Nephron (organoid): ENCODE measurements around the gene ABLIM3.

Experiments
- H3K27ac Mint-ChIP-seq, 3 experiments: 2 replicates each; pipeline ENCODE4 v1.8.0; 2020; ENCODE audit warnings: mixed read lengths in 3 of 3, mild to moderate bottlenecking in 2 of 3, moderate library complexity in 1 of 3
- H3K27me3 Mint-ChIP-seq: 2 replicates; pipeline ENCODE4 v1.8.0; 2021; ENCODE audit warnings: low read depth, mild to moderate bottlenecking, moderate library complexity, mixed read lengths
- H3K36me3 Mint-ChIP-seq: 2 replicates; pipeline ENCODE4 v1.8.0; 2020; ENCODE audit warnings: low read depth, mixed read lengths
- H3K4me1 Mint-ChIP-seq: 2 replicates; pipeline ENCODE4 v1.8.0; 2020; ENCODE audit warnings: mixed read lengths
- H3K4me3 Mint-ChIP-seq, 3 experiments: 2 replicates each; pipeline ENCODE4 v1.8.0; 2020; ENCODE audit warnings: mild to moderate bottlenecking in 3 of 3, mixed read lengths in 3 of 3, moderate library complexity in 2 of 3
- H3K9me3 Mint-ChIP-seq: 2 replicates; pipeline ENCODE4 v1.8.0; 2020; ENCODE audit warnings: mixed read lengths
- TF ChIP-seq, protein P1 (sequence below), 3 experiments: fragments of 200-600 bp; sonication (generic); IDR thresholded peaks; one replicate each; pipeline ENCODE4 v1.5.0; 2021; ENCODE audit warnings: antibody characterized with exemption in 3 of 3; ENCODE audit not compliant: unreplicated experiment in 3 of 3

The ABLIM3 gene

DNA sequence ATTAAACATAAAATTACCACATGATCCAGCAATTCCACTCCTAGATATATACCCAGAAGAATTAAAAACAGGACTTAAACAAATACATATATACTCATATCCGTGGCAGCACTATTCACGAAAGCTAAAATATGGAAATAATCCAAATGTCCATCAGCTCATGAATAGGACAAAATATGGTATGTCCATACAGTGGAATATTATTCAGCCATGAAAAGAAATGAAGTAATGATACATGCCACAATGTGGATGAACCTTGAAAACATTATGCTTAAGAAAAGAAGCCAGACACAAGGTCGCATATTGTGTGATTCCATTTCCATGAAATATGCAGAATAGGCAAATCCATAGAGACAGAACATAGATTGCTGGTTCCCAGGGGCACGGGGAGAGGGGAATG is 105.6 kb downstream of the ABLIM3 start:
- Mint-ChIP-seq H3K36me3 (no peaks in the 10 kb centered on the region), H3K27me3 (peaks cover 28% of the 10 kb centered on the region), H3K4me3 (no peak overlapping the region), H3K9me3 (no peaks in the 10 kb centered on the region), H3K27ac (no peak overlapping the region), H3K4me1 (no peaks in the 10 kb centered on the region)
- TF ChIP-seq, protein P1, sequence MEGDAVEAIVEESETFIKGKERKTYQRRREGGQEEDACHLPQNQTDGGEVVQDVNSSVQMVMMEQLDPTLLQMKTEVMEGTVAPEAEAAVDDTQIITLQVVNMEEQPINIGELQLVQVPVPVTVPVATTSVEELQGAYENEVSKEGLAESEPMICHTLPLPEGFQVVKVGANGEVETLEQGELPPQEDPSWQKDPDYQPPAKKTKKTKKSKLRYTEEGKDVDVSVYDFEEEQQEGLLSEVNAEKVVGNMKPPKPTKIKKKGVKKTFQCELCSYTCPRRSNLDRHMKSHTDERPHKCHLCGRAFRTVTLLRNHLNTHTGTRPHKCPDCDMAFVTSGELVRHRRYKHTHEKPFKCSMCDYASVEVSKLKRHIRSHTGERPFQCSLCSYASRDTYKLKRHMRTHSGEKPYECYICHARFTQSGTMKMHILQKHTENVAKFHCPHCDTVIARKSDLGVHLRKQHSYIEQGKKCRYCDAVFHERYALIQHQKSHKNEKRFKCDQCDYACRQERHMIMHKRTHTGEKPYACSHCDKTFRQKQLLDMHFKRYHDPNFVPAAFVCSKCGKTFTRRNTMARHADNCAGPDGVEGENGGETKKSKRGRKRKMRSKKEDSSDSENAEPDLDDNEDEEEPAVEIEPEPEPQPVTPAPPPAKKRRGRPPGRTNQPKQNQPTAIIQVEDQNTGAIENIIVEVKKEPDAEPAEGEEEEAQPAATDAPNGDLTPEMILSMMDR (IDR thresholded peaks at IDR 0.05; ENCODE audit: unreplicated experiment in 3 of 3) = no peak

DNA sequence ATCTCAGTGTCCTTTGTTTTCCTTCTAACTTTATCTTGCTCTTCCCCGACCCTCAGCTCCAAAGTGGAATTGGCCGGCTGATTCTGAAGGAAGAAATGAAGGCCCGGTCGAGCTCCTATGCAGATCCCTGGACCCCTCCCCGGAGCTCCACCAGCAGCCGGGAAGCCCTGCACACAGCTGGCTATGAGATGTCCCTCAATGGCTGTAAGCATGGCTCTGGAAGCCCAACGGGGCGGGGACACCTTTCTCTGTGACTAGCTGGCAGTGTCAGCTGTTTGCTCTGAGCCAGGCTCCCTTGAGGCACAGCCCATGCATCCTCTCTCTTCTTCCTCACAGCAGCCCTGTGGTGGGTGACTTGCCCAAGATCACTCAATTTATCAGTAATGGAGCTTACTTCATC is 106.4 kb downstream of the ABLIM3 start:
- TF ChIP-seq, protein P1 (IDR thresholded peaks at IDR 0.05; ENCODE audit: unreplicated experiment in 3 of 3) = no peak
- H3K36me3 Mint-ChIP-seq = no peaks in the 10 kb centered on the region
- no peaks in the 10 kb centered on the region for H3K9me3 Mint-ChIP-seq
- no peaks in the 10 kb centered on the region for H3K4me1 Mint-ChIP-seq
- peaks cover 21% of the 10 kb centered on the region for H3K27me3 Mint-ChIP-seq
- H3K27ac Mint-ChIP-seq = no peak overlapping the region
- no peak overlapping the region for H3K4me3 Mint-ChIP-seq

DNA sequence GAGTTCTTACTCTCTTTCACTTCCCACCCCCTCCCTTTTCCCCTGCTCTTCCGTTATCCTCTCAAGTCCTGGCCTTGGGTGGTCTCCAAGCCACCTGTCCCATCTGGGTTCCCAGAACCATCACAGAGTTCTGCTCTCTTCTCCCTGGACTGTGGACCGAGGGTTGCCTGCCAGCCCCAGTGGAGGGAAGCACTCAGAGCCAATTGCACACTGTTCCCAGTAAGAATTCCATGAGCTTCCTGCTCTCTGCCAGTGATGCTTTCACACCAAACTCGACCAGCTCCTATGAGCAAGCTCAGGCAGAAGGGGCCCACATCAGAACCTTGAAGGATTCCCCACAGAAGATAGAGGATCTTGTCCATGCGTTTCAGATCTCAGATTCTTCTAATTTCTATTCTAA is 110.3 kb downstream of the ABLIM3 start:
- Mint-ChIP-seq H3K4me1 (no peaks in the 10 kb centered on the region), H3K4me3 (no peak overlapping the region), H3K27me3 (peaks cover 25% of the 10 kb centered on the region), H3K9me3 (no peaks in the 10 kb centered on the region), H3K36me3 (no peaks in the 10 kb centered on the region), H3K27ac (no peak overlapping the region)
- TF ChIP-seq, protein P1 (IDR thresholded peaks at IDR 0.05; ENCODE audit: unreplicated experiment in 3 of 3) = no peak

- H3K27me3 Mint-ChIP-seq = peaks cover 23% of the 10 kb centered on the region
- TF ChIP-seq, protein P1 (IDR thresholded peaks at IDR 0.05; ENCODE audit: unreplicated experiment in 3 of 3) = no peak
- H3K27ac Mint-ChIP-seq = no peak overlapping the region
- no peaks in the 10 kb centered on the region for H3K4me1 Mint-ChIP-seq
- H3K36me3 Mint-ChIP-seq = no peaks in the 10 kb centered on the region
- no peak overlapping the region for H3K4me3 Mint-ChIP-seq
- no peaks in the 10 kb centered on the region for H3K9me3 Mint-ChIP-seq
Measured at GRCh38 chr5:149254506-149254905, 113.2 kb downstream of the ABLIM3 start.

GRCh38 chr5:149256451-149256850 is 115.2 kb downstream of the ABLIM3 start:
- TF ChIP-seq, protein P1 (IDR thresholded peaks at IDR 0.05; ENCODE audit: unreplicated experiment in 3 of 3) = no peak
- Mint-ChIP-seq H3K27ac (no peak overlapping the region), H3K36me3 (no peaks in the 10 kb centered on the region)

GRCh38 chr5:149257131-149257530 is 115.8 kb downstream of the ABLIM3 start:
- H3K9me3 Mint-ChIP-seq = no peaks in the 10 kb centered on the region
- H3K4me1 Mint-ChIP-seq = no peaks in the 10 kb centered on the region
- H3K4me3 Mint-ChIP-seq = no peak overlapping the region
- no peaks in the 10 kb centered on the region for H3K36me3 Mint-ChIP-seq
- TF ChIP-seq, protein P1 (IDR thresholded peaks at IDR 0.05; ENCODE audit: unreplicated experiment in 3 of 3) = no peak
- no peak overlapping the region for H3K27ac Mint-ChIP-seq
- H3K27me3 Mint-ChIP-seq = peaks cover 43% of the 10 kb centered on the region

More at GRCh38 chr5:149256451-149256850, 115.2 kb downstream of the ABLIM3 start:
- no peak overlapping the region for H3K4me3 Mint-ChIP-seq
- no peaks in the 10 kb centered on the region for H3K4me1 Mint-ChIP-seq
- peaks cover 36% of the 10 kb centered on the region for H3K27me3 Mint-ChIP-seq
- H3K9me3 Mint-ChIP-seq = no peaks in the 10 kb centered on the region
